ENCODE data around the gene RNF4. TPM values are rescaled to one million over a fixed set of nuclear protein-coding genes. Genes with fewer than 3 reads are reported as not detected.
A peak's percentile ranks its signal among the peaks of the same experiment; 100 is the strongest.

RNF4 gene
- total and polyA plus RNA-seq, 10 of the 15 experiments (the other 5 are each of a cell fraction or from before 2014, with no cell fraction given), result 34.9 to 145 (median 76.1) TPM

DNA sequence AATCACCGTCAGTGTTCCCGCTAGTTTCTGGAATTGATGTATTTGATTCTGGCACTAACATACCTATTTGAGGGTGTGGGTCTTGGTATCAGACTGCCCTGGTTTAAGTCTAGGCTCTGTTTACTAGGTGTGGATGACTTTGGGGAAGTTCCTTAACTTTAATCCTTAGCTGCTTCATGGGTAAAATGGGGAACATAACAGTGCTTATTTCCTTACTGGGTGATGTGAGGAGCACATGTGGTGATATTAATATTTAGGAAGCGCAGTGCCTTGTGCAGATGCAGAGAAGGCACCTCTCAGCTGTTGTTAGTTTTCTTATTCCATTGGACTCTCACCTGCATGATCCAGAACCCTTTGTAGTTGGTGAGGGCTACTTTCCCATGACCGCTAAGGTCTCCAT lies 17.1 kb downstream of the RNF4 start:
- Histone ChIP-seq H3K4me3 (no peak overlapping the region), H3K9ac (ENCODE audit: control insufficient read depth, insufficient read depth, low read length) (no peak overlapping the region), H3K4me2 (ENCODE audit: control insufficient read depth, insufficient read depth) (peak overlapping the region; percentile 91), H3K4me1 (ENCODE audit: control insufficient read depth, insufficient read depth, low read length) (peaks cover 73% of the 10 kb centered on the region), H2AFZ (ENCODE audit: control insufficient read depth, low read depth, low read length) (no peak overlapping the region), H3K79me2 (ENCODE audit: control insufficient read depth, insufficient read depth, low read length) (peaks cover 98% of the 10 kb centered on the region), H4K20me1 (ENCODE audit: control insufficient read depth, insufficient read depth) (peaks cover 39% of the 10 kb centered on the region), H3K9me3 (replicated peaks; ENCODE audit: control insufficient read depth, insufficient read depth, low read length) (no peaks in the 10 kb centered on the region), H3K27me3 (replicated peaks in 1 of 2; ENCODE audit: control insufficient read depth in 2 of 2, insufficient read depth in 2 of 2, low read length in 1 of 2) (no peaks in the 10 kb centered on the region), H3K36me3 (ENCODE audit: control insufficient read depth in 2 of 2, insufficient read depth in 2 of 2, low read length in 1 of 2) (peaks cover 14 to 27% of the 10 kb centered on the region in 2 experiments), H3K27ac (ENCODE audit: control insufficient read depth, insufficient read depth) (no peak overlapping the region; the same call in 1 of the 2 replicates)
- FAIRE-seq, result no peak
- ChIA-PET POLR2A (interaction anchor here (1.1 to 9.1 kb wide), 4 partner anchors 9 to 50 kb away, joined by 4 to 80 read pairs (median 8); partner anchors contain the start of genes FAM193A and RNF4), RAD21 (ENCODE audit: unreplicated experiment) (interaction anchor here (1.1 to 8.0 kb wide), 2 partner anchors 10 to 74 kb away, joined by 6 to 51 read pairs; no protein-coding TSS in a partner anchor), CTCF (interaction anchor here (1.0 to 3.3 kb wide), 5 partner anchors 10 to 266 kb away, joined by 3 to 11 read pairs (median 4); no protein-coding TSS in a partner anchor), SMC1A (ENCODE audit: uncharacterized antibody, unreplicated experiment) (interaction anchor here (1.0 to 12.4 kb wide), 5 partner anchors 10 to 450 kb away, joined by 3 to 113 read pairs (median 3); partner anchors contain the start of gene RNF4)
- intact Hi-C loops (cut with micrococcal nuclease; ENCODE audit: unreplicated experiment), result loop anchor here (2.0 kb wide), 1 partner anchor 13 kb away; no protein-coding TSS in a partner anchor
- 98% methylated on average over 4 of the region's 4 CpGs for WGBS (ENCODE audit: insufficient coverage, insufficient replicate concordance, low lambda C conversion rate, missing lambda C conversion rate)
- DNase-seq (ENCODE audit: low read depth, low spot score), result no peak
- ATAC-seq, result no peak
- in situ Hi-C loops (cut with MboI), result no loop called here
- TSS peak; percentile 2 for BruUV-seq (replicated peaks)
- no peak for TF ChIP-seq JUNB (IDR thresholded peaks at IDR 0.05)
- no peak for TF ChIP-seq JUND (IDR thresholded peaks at IDR 0.05; ENCODE audit: low read depth, low read length)
- TF ChIP-seq, protein P1, sequence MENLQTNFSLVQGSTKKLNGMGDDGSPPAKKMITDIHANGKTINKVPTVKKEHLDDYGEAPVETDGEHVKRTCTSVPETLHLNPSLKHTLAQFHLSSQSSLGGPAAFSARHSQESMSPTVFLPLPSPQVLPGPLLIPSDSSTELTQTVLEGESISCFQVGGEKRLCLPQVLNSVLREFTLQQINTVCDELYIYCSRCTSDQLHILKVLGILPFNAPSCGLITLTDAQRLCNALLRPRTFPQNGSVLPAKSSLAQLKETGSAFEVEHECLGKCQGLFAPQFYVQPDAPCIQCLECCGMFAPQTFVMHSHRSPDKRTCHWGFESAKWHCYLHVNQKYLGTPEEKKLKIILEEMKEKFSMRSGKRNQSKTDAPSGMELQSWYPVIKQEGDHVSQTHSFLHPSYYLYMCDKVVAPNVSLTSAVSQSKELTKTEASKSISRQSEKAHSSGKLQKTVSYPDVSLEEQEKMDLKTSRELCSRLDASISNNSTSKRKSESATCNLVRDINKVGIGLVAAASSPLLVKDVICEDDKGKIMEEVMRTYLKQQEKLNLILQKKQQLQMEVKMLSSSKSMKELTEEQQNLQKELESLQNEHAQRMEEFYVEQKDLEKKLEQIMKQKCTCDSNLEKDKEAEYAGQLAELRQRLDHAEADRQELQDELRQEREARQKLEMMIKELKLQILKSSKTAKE (IDR thresholded peaks at IDR 0.05; ENCODE audit: low read depth, poor library complexity, severe bottlenecking), result no peak
- TF ChIP-seq MTA3 (IDR thresholded peaks at IDR 0.05; ENCODE audit: borderline replicate concordance, low read length), result no peak
- TF ChIP-seq TCF7 (IDR thresholded peaks at IDR 0.05; ENCODE audit: borderline replicate concordance), result no peak
- TF ChIP-seq MEF2A (IDR thresholded peaks at IDR 0.05; ENCODE audit: insufficient read depth, low read depth, low read length), result no peak
- TF ChIP-seq, protein P2, sequence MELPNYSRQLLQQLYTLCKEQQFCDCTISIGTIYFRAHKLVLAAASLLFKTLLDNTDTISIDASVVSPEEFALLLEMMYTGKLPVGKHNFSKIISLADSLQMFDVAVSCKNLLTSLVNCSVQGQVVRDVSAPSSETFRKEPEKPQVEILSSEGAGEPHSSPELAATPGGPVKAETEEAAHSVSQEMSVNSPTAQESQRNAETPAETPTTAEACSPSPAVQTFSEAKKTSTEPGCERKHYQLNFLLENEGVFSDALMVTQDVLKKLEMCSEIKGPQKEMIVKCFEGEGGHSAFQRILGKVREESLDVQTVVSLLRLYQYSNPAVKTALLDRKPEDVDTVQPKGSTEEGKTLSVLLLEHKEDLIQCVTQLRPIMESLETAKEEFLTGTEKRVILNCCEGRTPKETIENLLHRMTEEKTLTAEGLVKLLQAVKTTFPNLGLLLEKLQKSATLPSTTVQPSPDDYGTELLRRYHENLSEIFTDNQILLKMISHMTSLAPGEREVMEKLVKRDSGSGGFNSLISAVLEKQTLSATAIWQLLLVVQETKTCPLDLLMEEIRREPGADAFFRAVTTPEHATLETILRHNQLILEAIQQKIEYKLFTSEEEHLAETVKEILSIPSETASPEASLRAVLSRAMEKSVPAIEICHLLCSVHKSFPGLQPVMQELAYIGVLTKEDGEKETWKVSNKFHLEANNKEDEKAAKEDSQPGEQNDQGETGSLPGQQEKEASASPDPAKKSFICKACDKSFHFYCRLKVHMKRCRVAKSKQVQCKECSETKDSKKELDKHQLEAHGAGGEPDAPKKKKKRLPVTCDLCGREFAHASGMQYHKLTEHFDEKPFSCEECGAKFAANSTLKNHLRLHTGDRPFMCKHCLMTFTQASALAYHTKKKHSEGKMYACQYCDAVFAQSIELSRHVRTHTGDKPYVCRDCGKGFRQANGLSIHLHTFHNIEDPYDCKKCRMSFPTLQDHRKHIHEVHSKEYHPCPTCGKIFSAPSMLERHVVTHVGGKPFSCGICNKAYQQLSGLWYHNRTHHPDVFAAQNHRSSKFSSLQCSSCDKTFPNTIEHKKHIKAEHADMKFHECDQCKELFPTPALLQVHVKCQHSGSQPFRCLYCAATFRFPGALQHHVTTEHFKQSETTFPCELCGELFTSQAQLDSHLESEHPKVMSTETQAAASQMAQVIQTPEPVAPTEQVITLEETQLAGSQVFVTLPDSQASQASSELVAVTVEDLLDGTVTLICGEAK (IDR thresholded peaks at IDR 0.05; ENCODE audit: borderline replicate concordance), result no peak
- TF ChIP-seq, protein P3, sequence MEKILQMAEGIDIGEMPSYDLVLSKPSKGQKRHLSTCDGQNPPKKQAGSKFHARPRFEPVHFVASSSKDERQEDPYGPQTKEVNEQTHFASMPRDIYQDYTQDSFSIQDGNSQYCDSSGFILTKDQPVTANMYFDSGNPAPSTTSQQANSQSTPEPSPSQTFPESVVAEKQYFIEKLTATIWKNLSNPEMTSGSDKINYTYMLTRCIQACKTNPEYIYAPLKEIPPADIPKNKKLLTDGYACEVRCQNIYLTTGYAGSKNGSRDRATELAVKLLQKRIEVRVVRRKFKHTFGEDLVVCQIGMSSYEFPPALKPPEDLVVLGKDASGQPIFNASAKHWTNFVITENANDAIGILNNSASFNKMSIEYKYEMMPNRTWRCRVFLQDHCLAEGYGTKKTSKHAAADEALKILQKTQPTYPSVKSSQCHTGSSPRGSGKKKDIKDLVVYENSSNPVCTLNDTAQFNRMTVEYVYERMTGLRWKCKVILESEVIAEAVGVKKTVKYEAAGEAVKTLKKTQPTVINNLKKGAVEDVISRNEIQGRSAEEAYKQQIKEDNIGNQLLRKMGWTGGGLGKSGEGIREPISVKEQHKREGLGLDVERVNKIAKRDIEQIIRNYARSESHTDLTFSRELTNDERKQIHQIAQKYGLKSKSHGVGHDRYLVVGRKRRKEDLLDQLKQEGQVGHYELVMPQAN (conservative IDR thresholded peaks at IDR 0.05), result no peak

Data from GM12878 (cell line).